ENCODE data around the gene LILRA6.
"Not testable (repeated sequence)": the region's sequence is repeated elsewhere in the genome, so short reads cannot be mapped to it uniquely, and the experiment has no call there.

The LILRA6 gene

DNA sequence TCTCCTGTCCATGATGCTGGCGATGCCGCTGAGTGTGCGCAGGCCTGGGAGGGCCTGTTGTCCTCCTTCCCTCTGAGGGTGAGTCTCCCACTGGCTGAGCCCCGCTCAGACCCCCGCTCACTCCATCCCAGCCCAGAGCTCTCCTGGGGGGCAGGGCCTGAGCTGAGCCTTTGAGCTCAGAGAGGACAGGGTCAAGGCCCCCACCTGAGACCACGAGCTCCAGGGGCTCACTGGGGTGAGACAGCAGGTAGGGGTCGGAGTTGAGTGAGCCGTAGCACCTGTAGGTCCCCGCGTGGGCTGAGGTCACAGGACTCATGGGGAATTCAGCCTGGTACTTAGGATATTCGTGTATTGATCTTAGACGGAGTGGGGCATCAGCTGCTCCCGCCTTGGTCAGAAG lies 35.5 kb upstream of the LILRA6 start:
- WGBS (ENCODE audit: extremely low coverage, insufficient coverage, insufficient read length) = no CpG with 5 or more reads among the region's 13 CpGs
- not testable (repeated sequence) for H2BK120ac ChIP-seq (ENCODE audit: insufficient read depth, low read length, poor library complexity); H3K14ac ChIP-seq (ENCODE audit: low read length); H4K91ac ChIP-seq (ENCODE audit: low read depth, low read length); H2BK12ac ChIP-seq (ENCODE audit: low read length); H3K36me3 ChIP-seq (ENCODE audit: control insufficient read depth in 1 of 2, insufficient read depth in 2 of 2, low read length in 2 of 2); H2BK5ac ChIP-seq (ENCODE audit: low read depth, low read length, poor library complexity); H3K4me1 ChIP-seq (ENCODE audit: control insufficient read depth in 1 of 2, insufficient read depth in 2 of 2, low read length in 2 of 2); H3K9ac ChIP-seq (ENCODE audit: low read length); H4K12ac ChIP-seq (ENCODE audit: low read depth, low read length); H3K4me3 ChIP-seq (ENCODE audit: low read depth, low read length); H3K18ac ChIP-seq (ENCODE audit: low read length); H3K79me2 ChIP-seq (ENCODE audit: control insufficient read depth, insufficient read depth, low read length, poor library complexity); H2AK5ac ChIP-seq (ENCODE audit: low read length); H3K27me3 ChIP-seq (ENCODE audit: insufficient read depth, low read length); H4K8ac ChIP-seq (ENCODE audit: low read depth, low read length); H3K4ac ChIP-seq (ENCODE audit: low read depth, low read length); H3K23ac ChIP-seq (ENCODE audit: low read length); H3K79me1 ChIP-seq (ENCODE audit: low read length); H2AFZ ChIP-seq (ENCODE audit: insufficient read depth, low read length, poor library complexity); H3K4me2 ChIP-seq (ENCODE audit: low read length); H3K9me3 ChIP-seq (ENCODE audit: insufficient read depth, low read depth, low read length); DNase-seq; H3K27ac ChIP-seq (ENCODE audit: low read depth, low read length)

- H3K4me2 ChIP-seq (ENCODE audit: low read length); H4K91ac ChIP-seq (ENCODE audit: low read depth, low read length); H2AFZ ChIP-seq (ENCODE audit: insufficient read depth, low read length, poor library complexity); H2BK12ac ChIP-seq (ENCODE audit: low read length); H3K79me1 ChIP-seq (ENCODE audit: low read length); H3K23ac ChIP-seq (ENCODE audit: low read length); H3K27me3 ChIP-seq (ENCODE audit: insufficient read depth, low read length); H2BK120ac ChIP-seq (ENCODE audit: insufficient read depth, low read length, poor library complexity); H2AK5ac ChIP-seq (ENCODE audit: low read length); H3K18ac ChIP-seq (ENCODE audit: low read length); H3K4me1 ChIP-seq (ENCODE audit: control insufficient read depth in 1 of 2, insufficient read depth in 2 of 2, low read length in 2 of 2); H4K8ac ChIP-seq (ENCODE audit: low read depth, low read length); H3K9ac ChIP-seq (ENCODE audit: low read length); H3K4me3 ChIP-seq (ENCODE audit: low read depth, low read length); H3K79me2 ChIP-seq (ENCODE audit: control insufficient read depth, insufficient read depth, low read length, poor library complexity); H3K36me3 ChIP-seq (ENCODE audit: control insufficient read depth in 1 of 2, insufficient read depth in 2 of 2, low read length in 2 of 2); DNase-seq; H2BK5ac ChIP-seq (ENCODE audit: low read depth, low read length, poor library complexity); H3K9me3 ChIP-seq (ENCODE audit: insufficient read depth, low read depth, low read length); H3K14ac ChIP-seq (ENCODE audit: low read length); H3K27ac ChIP-seq (ENCODE audit: low read depth, low read length); H4K12ac ChIP-seq (ENCODE audit: low read depth, low read length); H3K4ac ChIP-seq (ENCODE audit: low read depth, low read length): not testable (repeated sequence)
- no CpG with 5 or more reads among the region's 15 CpGs for WGBS (ENCODE audit: extremely low coverage, insufficient coverage, insufficient read length)
Measured at GRCh38 chr19:54277111-54277615, 34.6 kb upstream of the LILRA6 start.

GRCh38 chr19:54275951-54276350 lies 33.4 kb upstream of the LILRA6 start:
- H2BK120ac ChIP-seq (ENCODE audit: insufficient read depth, low read length, poor library complexity) = no peak overlapping the region
- H2AK5ac ChIP-seq (ENCODE audit: low read length) = no peak overlapping the region
- H2AFZ ChIP-seq (ENCODE audit: insufficient read depth, low read length, poor library complexity) = no peak overlapping the region
- no CpG with 5 or more reads among the region's 9 CpGs for WGBS (ENCODE audit: extremely low coverage, insufficient coverage, insufficient read length)
- H3K36me3 ChIP-seq (ENCODE audit: control insufficient read depth in 1 of 2, insufficient read depth in 2 of 2, low read length in 2 of 2) = no peaks in the 10 kb centered on the region
- no peaks in the 10 kb centered on the region for H3K4me1 ChIP-seq (ENCODE audit: control insufficient read depth in 1 of 2, insufficient read depth in 2 of 2, low read length in 2 of 2)
- no peaks in the 10 kb centered on the region for H3K27me3 ChIP-seq (ENCODE audit: insufficient read depth, low read length)
- no peak overlapping the region for H3K23ac ChIP-seq (ENCODE audit: low read length)
- DNase-seq = no peak
- no peak overlapping the region for H2BK5ac ChIP-seq (ENCODE audit: low read depth, low read length, poor library complexity)
- H3K18ac ChIP-seq (ENCODE audit: low read length) = no peak overlapping the region
- no peak overlapping the region for H3K9ac ChIP-seq (ENCODE audit: low read length)
- H3K27ac ChIP-seq (ENCODE audit: low read depth, low read length) = no peak overlapping the region
- no peak overlapping the region for H4K12ac ChIP-seq (ENCODE audit: low read depth, low read length)
- H3K14ac ChIP-seq (ENCODE audit: low read length) = no peak overlapping the region
- no peak overlapping the region for H3K4ac ChIP-seq (ENCODE audit: low read depth, low read length)
- no peak overlapping the region for H4K8ac ChIP-seq (ENCODE audit: low read depth, low read length)
- H3K79me1 ChIP-seq (ENCODE audit: low read length) = no peaks in the 10 kb centered on the region
- H3K79me2 ChIP-seq (ENCODE audit: control insufficient read depth, insufficient read depth, low read length, poor library complexity) = no peaks in the 10 kb centered on the region
- no peak overlapping the region for H4K91ac ChIP-seq (ENCODE audit: low read depth, low read length)
- no peak overlapping the region for H3K4me3 ChIP-seq (ENCODE audit: low read depth, low read length)
- no peak overlapping the region for H2BK12ac ChIP-seq (ENCODE audit: low read length)
- H3K9me3 ChIP-seq (ENCODE audit: insufficient read depth, low read depth, low read length) = no peaks in the 10 kb centered on the region
- H3K4me2 ChIP-seq (ENCODE audit: low read length) = no peak overlapping the region

DNA sequence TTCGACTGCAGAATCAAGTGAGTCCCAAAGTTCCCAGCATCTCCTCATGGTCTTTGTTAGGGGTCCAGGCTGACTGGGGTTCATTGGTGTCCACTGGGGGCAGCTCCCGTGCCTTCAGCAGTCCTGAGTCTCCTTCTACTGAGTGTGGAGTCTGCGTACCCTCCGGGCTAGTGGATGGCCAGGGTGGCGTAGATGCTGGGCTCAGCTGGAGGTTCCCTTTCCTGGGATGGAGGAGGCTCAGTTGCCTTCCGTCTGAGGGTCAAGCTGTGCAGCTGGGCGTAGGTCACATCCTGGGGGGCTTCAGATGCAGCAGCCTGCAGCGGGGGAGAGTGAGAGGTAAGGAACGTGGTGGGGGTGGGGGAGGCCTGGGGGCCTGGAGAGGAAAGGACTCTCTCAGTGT lies 31.9 kb upstream of the LILRA6 start:
- not testable (repeated sequence) for H3K79me2 ChIP-seq (ENCODE audit: control insufficient read depth, insufficient read depth, low read length, poor library complexity); H3K23ac ChIP-seq (ENCODE audit: low read length); DNase-seq; H3K18ac ChIP-seq (ENCODE audit: low read length); H2BK120ac ChIP-seq (ENCODE audit: insufficient read depth, low read length, poor library complexity); H2AK5ac ChIP-seq (ENCODE audit: low read length); H4K12ac ChIP-seq (ENCODE audit: low read depth, low read length); H3K4ac ChIP-seq (ENCODE audit: low read depth, low read length); H2BK5ac ChIP-seq (ENCODE audit: low read depth, low read length, poor library complexity); H4K8ac ChIP-seq (ENCODE audit: low read depth, low read length); H3K36me3 ChIP-seq (ENCODE audit: control insufficient read depth in 1 of 2, insufficient read depth in 2 of 2, low read length in 2 of 2); H3K4me1 ChIP-seq (ENCODE audit: control insufficient read depth in 1 of 2, insufficient read depth in 2 of 2, low read length in 2 of 2); H4K91ac ChIP-seq (ENCODE audit: low read depth, low read length); H3K79me1 ChIP-seq (ENCODE audit: low read length); H2BK12ac ChIP-seq (ENCODE audit: low read length); H3K9me3 ChIP-seq (ENCODE audit: insufficient read depth, low read depth, low read length); H3K9ac ChIP-seq (ENCODE audit: low read length); H3K27ac ChIP-seq (ENCODE audit: low read depth, low read length); H3K14ac ChIP-seq (ENCODE audit: low read length); H3K4me2 ChIP-seq (ENCODE audit: low read length); H3K27me3 ChIP-seq (ENCODE audit: insufficient read depth, low read length); H2AFZ ChIP-seq (ENCODE audit: insufficient read depth, low read length, poor library complexity); H3K4me3 ChIP-seq (ENCODE audit: low read depth, low read length)
- no CpG with 5 or more reads among the region's 9 CpGs for WGBS (ENCODE audit: extremely low coverage, insufficient coverage, insufficient read length)
